GM12878 (cell line): ENCODE data around the gene MTCH2.

Experiments used
- ATF2 ChIP-seq: IDR thresholded peaks from 2 replicates; pipeline ENCODE4 v1.6.1; 2012; ENCODE audit warnings: low read length, inconsistent platforms
- MEF2B ChIP-seq: fragments of 450-650 bp; IDR thresholded peaks from 2 replicates; pipeline ENCODE4 v1.6.1; 2018; ENCODE audit warnings: mild to moderate bottlenecking, moderate library complexity; ENCODE audit not compliant: partially characterized antibody, poor library complexity, severe bottlenecking
- NBN ChIP-seq: fragments of 450-650 bp; IDR thresholded peaks from 2 replicates; pipeline ENCODE4 v1.6.1; 2016
- NR2C2 ChIP-seq: IDR thresholded peaks from 2 replicates; pipeline ENCODE4 v1.6.1; 2011; ENCODE audit warnings: borderline replicate concordance, low read depth; ENCODE audit not compliant: control insufficient read depth, insufficient read length
- SP1 ChIP-seq: IDR thresholded peaks from one replicate; pipeline ENCODE4 v1.6.1; 2011; ENCODE audit warnings: low read depth, low read length
- ZNF207 ChIP-seq: fragments of 450-650 bp; IDR thresholded peaks from 2 replicates; pipeline ENCODE4 v1.6.1; 2014; ENCODE audit warnings: antibody characterized with exemption, mild to moderate bottlenecking, borderline replicate concordance

- TF ChIP-seq SP1 = no peak
- no peak for TF ChIP-seq ZNF207
- no peak for TF ChIP-seq NBN
- no peak for TF ChIP-seq ATF2
- no peak for TF ChIP-seq NR2C2
- TF ChIP-seq MEF2B = no peak
Observed at GRCh38 chr11:47609675-47610074, 32.7 kb downstream of the MTCH2 start.
